HG03571 (cell line): Measurements from ENCODE around the gene SZT2.

Experiments used
- ATAC-seq: cut with Tn5 transposase; IDR thresholded peaks from one replicate; pipeline ENCODE4 v1.9.1; 2021; ENCODE audit not compliant: unreplicated experiment

The SZT2 gene

GRCh38 chr1:43421976-43422750 is 32.5 kb downstream of the SZT2 start:
- no peak for ATAC-seq

- no peak for ATAC-seq
These were observed 33.4 kb downstream of the SZT2 start for GRCh38 chr1:43422995-43423671.

- ATAC-seq = no peak
These were observed 34.2 kb downstream of the SZT2 start for GRCh38 chr1:43423672-43424550.

- ATAC-seq = no peak
These were observed 35.3 kb downstream of the SZT2 start for GRCh38 chr1:43425045-43425444.

GRCh38 chr1:43426221-43426620 is 36.5 kb downstream of the SZT2 start:
- ATAC-seq = no peak

- ATAC-seq = no peak
These were observed 37.8 kb downstream of the SZT2 start for GRCh38 chr1:43427524-43427923.

GRCh38 chr1:43427941-43428340 is 38.2 kb downstream of the SZT2 start:
- ATAC-seq = no peak

- ATAC-seq = no peak
These were observed 41.1 kb downstream of the SZT2 start for GRCh38 chr1:43430831-43431230.

GRCh38 chr1:43431676-43432075 is 42.0 kb downstream of the SZT2 start:
- ATAC-seq = no peak

- no peak for ATAC-seq
These were observed 42.6 kb downstream of the SZT2 start for GRCh38 chr1:43432171-43432860.

GRCh38 chr1:43432907-43433306 is 43.2 kb downstream of the SZT2 start:
- no peak for ATAC-seq

- ATAC-seq = no peak
These were observed 44.6 kb downstream of the SZT2 start for GRCh38 chr1:43434256-43434655.

- ATAC-seq = no peak
These were observed 45.7 kb downstream of the SZT2 start for GRCh38 chr1:43435146-43436145.

GRCh38 chr1:43436371-43436770 is 46.7 kb downstream of the SZT2 start:
- ATAC-seq = no peak

GRCh38 chr1:43437031-43437973 is 47.6 kb downstream of the SZT2 start:
- no peak for ATAC-seq

- no peak for ATAC-seq
These were observed 48.3 kb downstream of the SZT2 start for GRCh38 chr1:43438006-43438405.

GRCh38 chr1:43438576-43438952 is 48.9 kb downstream of the SZT2 start:
- ATAC-seq = no peak

GRCh38 chr1:43438953-43439581 is 49.4 kb downstream of the SZT2 start:
- ATAC-seq = no peak
